Measurements from ENCODE around the gene CITED1.
"Not testable (repeated sequence)": the region's sequence is repeated elsewhere in the genome, so short reads cannot be mapped to it uniquely, and the experiment has no call there.

The CITED1 gene

GRCh38 chrX:72305286-72306084 lies at the start of gene CITED1:
CITED1 (minus strand) TSS chrX:72305914; CDS start chrX:72302869, 3,045 bp downstream.
- DNase-seq = no peak

- no peak for DNase-seq
Measured at GRCh38 chrX:72352786-72353185, 47.1 kb upstream of the CITED1 start.

- no peak for DNase-seq
Measured at GRCh38 chrX:72351606-72352334, 46.1 kb upstream of the CITED1 start.

- no peak for DNase-seq
Measured at GRCh38 chrX:72349190-72349589, 43.5 kb upstream of the CITED1 start.

- DNase-seq = no peak
Measured at GRCh38 chrX:72348247-72348979, 42.7 kb upstream of the CITED1 start.

GRCh38 chrX:72347366-72347765 lies 41.7 kb upstream of the CITED1 start:
- DNase-seq = no peak

GRCh38 chrX:72346302-72346949 lies 40.7 kb upstream of the CITED1 start:
- DNase-seq = no peak

GRCh38 chrX:72340626-72341025 lies 34.9 kb upstream of the CITED1 start:
- no peak for DNase-seq

- DNase-seq = no peak
Measured at GRCh38 chrX:72340041-72340440, 34.3 kb upstream of the CITED1 start.

- DNase-seq = no peak
Measured at GRCh38 chrX:72330131-72330530, 24.4 kb upstream of the CITED1 start.

GRCh38 chrX:72326605-72327300 lies 21.0 kb upstream of the CITED1 start:
- DNase-seq = no peak

GRCh38 chrX:72319651-72320050 lies 13.9 kb upstream of the CITED1 start:
- DNase-seq = not testable (repeated sequence)

- no peak for DNase-seq
Measured at GRCh38 chrX:72317139-72317538, 11.4 kb upstream of the CITED1 start.

- no peak for DNase-seq
Measured at GRCh38 chrX:72316408-72317110, 10.8 kb upstream of the CITED1 start.

GRCh38 chrX:72314881-72315280 lies 9.2 kb upstream of the CITED1 start:
- no peak for DNase-seq

GRCh38 chrX:72313707-72314641 lies 8.3 kb upstream of the CITED1 start:
- DNase-seq = no peak

- no peak for DNase-seq
Measured at GRCh38 chrX:72312311-72312940, 6.7 kb upstream of the CITED1 start.

- no peak for DNase-seq
Measured at GRCh38 chrX:72309297-72310071, 3.8 kb upstream of the CITED1 start.

Measured in NCI-H187 treated with DMSO at 0.1 percent for 48 hours (cell line).